ENCODE results near the gene DPF3. TPM values are rescaled to one million over a fixed set of nuclear protein-coding genes. Genes with fewer than 3 reads are reported as not detected.

DPF3 gene
- total and polyA plus RNA-seq, 12 donors, result 0.91 to 6.0 (median 2.9) TPM

DNA sequence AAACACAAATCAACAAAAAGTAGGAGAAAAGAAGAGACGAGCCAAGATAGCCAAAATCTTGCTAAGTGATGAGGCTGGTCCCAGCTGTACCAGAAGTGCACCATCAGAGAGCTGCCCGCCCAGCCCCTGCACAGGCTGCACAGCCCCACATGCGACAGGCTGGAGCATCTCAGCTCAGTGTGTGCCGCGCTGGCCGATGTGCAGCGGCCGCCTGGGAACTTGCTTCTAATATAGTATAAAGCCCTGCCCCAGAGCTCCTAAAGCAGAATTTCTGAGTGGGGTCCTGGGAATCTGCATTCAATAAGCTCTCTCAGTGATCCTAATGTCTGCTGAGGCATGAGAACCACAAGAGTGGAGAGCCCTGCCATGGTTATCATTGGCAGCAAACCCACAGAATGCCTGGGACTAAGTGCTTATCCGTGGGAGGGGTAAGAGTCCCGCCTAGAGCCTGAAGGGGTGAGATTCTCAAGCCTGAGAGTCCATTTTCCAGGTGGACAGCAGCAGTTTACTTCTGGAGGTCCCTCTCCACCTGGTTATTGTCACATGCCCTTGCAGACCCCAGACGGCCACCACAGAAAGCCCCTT is 171.6 kb downstream of the DPF3 start:
- H3K27ac ChIP-seq, result no peak overlapping the region
- intact Hi-C loops (cut with DNase I), result no loop called here
- DNase-seq, result no peak
- H3K27me3 ChIP-seq, result no peaks in the 10 kb centered on the region
- no peaks in the 10 kb centered on the region for H3K4me1 ChIP-seq (replicated peaks in 1 of 2)
- H3K36me3 ChIP-seq (replicated peaks in 1 of 2), result no peaks in the 10 kb centered on the region
- TF ChIP-seq POLR2A (IDR thresholded peaks at IDR 0.05), result no peak
- TF ChIP-seq, protein P1, sequence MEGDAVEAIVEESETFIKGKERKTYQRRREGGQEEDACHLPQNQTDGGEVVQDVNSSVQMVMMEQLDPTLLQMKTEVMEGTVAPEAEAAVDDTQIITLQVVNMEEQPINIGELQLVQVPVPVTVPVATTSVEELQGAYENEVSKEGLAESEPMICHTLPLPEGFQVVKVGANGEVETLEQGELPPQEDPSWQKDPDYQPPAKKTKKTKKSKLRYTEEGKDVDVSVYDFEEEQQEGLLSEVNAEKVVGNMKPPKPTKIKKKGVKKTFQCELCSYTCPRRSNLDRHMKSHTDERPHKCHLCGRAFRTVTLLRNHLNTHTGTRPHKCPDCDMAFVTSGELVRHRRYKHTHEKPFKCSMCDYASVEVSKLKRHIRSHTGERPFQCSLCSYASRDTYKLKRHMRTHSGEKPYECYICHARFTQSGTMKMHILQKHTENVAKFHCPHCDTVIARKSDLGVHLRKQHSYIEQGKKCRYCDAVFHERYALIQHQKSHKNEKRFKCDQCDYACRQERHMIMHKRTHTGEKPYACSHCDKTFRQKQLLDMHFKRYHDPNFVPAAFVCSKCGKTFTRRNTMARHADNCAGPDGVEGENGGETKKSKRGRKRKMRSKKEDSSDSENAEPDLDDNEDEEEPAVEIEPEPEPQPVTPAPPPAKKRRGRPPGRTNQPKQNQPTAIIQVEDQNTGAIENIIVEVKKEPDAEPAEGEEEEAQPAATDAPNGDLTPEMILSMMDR (IDR thresholded peaks at IDR 0.05), result no peak
- 91 to 97% (median 92%) methylated on average over 9 to 11 of the region's 11 CpGs for WGBS, 4 donors
- H3K9me3 ChIP-seq (replicated peaks in 1 of 3), result no peaks in the 10 kb centered on the region
- no peak overlapping the region for H3K4me3 ChIP-seq

DNA sequence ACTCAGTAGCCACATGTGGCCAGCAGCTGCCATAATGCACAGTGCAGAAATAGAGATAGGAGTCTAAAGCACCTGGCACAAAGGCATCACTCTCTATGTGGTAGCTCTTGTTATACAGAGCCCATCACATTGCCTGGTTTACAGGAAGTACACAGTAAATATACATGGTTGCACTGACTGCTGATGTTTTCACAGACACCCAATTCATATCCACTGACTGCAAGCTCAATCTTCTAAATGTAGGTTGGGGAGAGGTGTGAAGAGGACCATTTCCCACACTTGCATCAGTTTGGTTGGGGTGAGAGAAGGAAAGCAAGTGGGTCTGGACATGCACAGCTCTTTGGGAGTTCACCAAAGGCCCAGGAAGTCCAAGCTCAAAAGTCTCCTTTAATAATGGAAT is 172.8 kb downstream of the DPF3 start:
- Histone ChIP-seq H3K4me3 (no peak overlapping the region), H3K4me1 (replicated peaks in 1 of 2) (no peaks in the 10 kb centered on the region), H3K36me3 (replicated peaks in 1 of 2) (no peaks in the 10 kb centered on the region), H3K9me3 (replicated peaks in 1 of 3) (no peaks in the 10 kb centered on the region), H3K27me3 (no peaks in the 10 kb centered on the region), H3K27ac (no peak overlapping the region)
- TF ChIP-seq POLR2A (IDR thresholded peaks at IDR 0.05), result no peak
- TF ChIP-seq, protein P1 (IDR thresholded peaks at IDR 0.05), result no peak
- DNase-seq, result no peak
- intact Hi-C loops (cut with DNase I), result no loop called here

DNA sequence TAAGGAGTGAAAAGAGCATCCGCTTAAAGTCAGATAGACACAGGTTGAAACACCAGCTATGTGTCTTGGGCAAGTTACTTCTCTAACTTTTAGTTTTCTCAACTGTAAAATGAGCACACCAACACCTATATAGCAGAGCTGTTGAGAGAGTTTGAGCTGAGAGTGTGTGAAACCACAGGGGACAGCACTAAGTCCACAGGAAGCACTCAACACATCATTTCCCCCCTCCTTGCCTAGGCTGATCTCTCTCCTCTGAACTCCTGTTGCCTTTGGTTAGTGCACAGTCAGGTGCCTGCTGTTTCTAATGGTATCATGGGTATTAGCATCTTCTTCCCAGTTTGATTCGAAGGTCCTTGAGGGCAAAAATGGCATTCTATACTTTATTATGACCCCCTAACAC is 176.7 kb downstream of the DPF3 start:
- H3K27me3 ChIP-seq, result no peaks in the 10 kb centered on the region
- no peak for DNase-seq
- no peak for TF ChIP-seq POLR2A (IDR thresholded peaks at IDR 0.05)
- TF ChIP-seq, protein P1 (IDR thresholded peaks at IDR 0.05), result no peak
- 98 to 100% (median 99%) methylated on average over 2 of the region's 2 CpGs for WGBS, 4 donors
- H3K27ac ChIP-seq, result no peak overlapping the region
- no peaks in the 10 kb centered on the region for H3K9me3 ChIP-seq (replicated peaks in 1 of 3)
- intact Hi-C loops (cut with DNase I), result no loop called here
- no peaks in the 10 kb centered on the region for H3K36me3 ChIP-seq (replicated peaks in 1 of 2)
- H3K4me1 ChIP-seq (replicated peaks in 1 of 2), result no peaks in the 10 kb centered on the region
- H3K4me3 ChIP-seq, result no peak overlapping the region

DNA sequence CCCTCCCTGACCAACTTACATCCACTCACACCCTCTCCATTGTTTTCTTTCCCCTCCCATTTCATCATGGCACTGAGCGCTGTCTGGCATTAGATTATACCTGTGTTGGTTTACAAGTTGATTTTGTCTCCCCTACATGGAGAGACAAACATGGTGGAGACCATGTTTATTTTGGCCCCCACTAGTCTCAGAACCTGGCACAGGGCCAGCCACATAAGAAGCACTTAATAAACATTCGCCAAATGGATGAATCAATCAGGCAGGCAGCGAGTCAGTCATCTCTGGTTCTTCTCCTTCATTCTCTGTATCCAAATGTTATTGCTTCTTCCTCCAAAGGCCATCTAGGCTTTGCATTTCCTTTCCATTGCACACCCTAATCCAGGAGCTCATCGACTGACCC is 177.4 kb downstream of the DPF3 start:
- no peak for TF ChIP-seq POLR2A (IDR thresholded peaks at IDR 0.05)
- TF ChIP-seq, protein P1 (IDR thresholded peaks at IDR 0.05), result no peak
- WGBS, 4 donors, result 92 to 97% (median 95%) methylated on average over 4 of the region's 4 CpGs
- Histone ChIP-seq H3K9me3 (replicated peaks in 1 of 3) (no peaks in the 10 kb centered on the region), H3K4me3 (no peak overlapping the region), H3K36me3 (replicated peaks in 1 of 2) (no peaks in the 10 kb centered on the region), H3K27me3 (no peaks in the 10 kb centered on the region), H3K4me1 (replicated peaks in 1 of 2) (no peaks in the 10 kb centered on the region), H3K27ac (no peak overlapping the region)
- intact Hi-C loops (cut with DNase I), result no loop called here
- DNase-seq, result no peak

Data from adrenal gland (tissue), 12 donors.